MM.1S (cell line): ENCODE measurements around the gene PLD1.

Source experiments
- DNase-seq: peaks from one replicate; pipeline ENCODE4 v3.0.0-alpha.2; 2015
- H2AFZ ChIP-seq: fragments of 300-600 bp; sonication (generic); 2 replicates; pipeline ENCODE4 v1.6.0; 2016; ENCODE audit warnings: antibody characterized with exemption, low read length
- H3F3A ChIP-seq: fragments of 300-600 bp; sonication (generic); 2 replicates; pipeline ENCODE4 v1.6.1; 2016; ENCODE audit warnings: mild to moderate bottlenecking, antibody characterized with exemption, low read length, moderate library complexity, mixed read lengths; ENCODE audit not compliant: insufficient read depth
- H3K27ac ChIP-seq: fragments of 300-600 bp; sonication (generic); 2 replicates; pipeline ENCODE4 v1.5.1; 2016; ENCODE audit warnings: mild to moderate bottlenecking, low read length
- H3K27me3 ChIP-seq: fragments of 300-600 bp; sonication (generic); replicated peaks from 2 replicates; pipeline ENCODE4 v1.6.0; 2016; ENCODE audit warnings: low read length; ENCODE audit not compliant: insufficient read depth
- H3K36me3 ChIP-seq: fragments of 300-600 bp; sonication (generic); replicated peaks from 2 replicates; pipeline ENCODE4 v1.6.1; 2016; ENCODE audit warnings: mild to moderate bottlenecking, low read length, mixed read lengths; ENCODE audit not compliant: insufficient read depth
- H3K4me1 ChIP-seq: fragments of 300-600 bp; sonication (generic); 2 replicates; pipeline ENCODE4 v1.6.1; 2016; ENCODE audit warnings: low read length, mixed read lengths
- H3K4me2 ChIP-seq: fragments of 300-600 bp; sonication (generic); 2 replicates; pipeline ENCODE4 v1.6.0; 2016; ENCODE audit warnings: low read depth, low read length
- H3K4me3 ChIP-seq: fragments of 300-600 bp; sonication (generic); 2 replicates; pipeline ENCODE4 v1.5.1; 2016; ENCODE audit warnings: low read length, mixed read lengths
- H3K79me2 ChIP-seq: fragments of 300-600 bp; sonication (generic); 2 replicates; pipeline ENCODE4 v1.6.1; 2016; ENCODE audit warnings: mixed run types, low read length, mixed read lengths
- H3K9ac ChIP-seq: fragments of 300-600 bp; sonication (generic); 2 replicates; pipeline ENCODE4 v1.6.1; 2016; ENCODE audit warnings: low read length, mixed read lengths
- H3K9me2 ChIP-seq: fragments of 300-600 bp; sonication (generic); replicated peaks from 2 replicates; pipeline ENCODE4 v1.6.1; 2016; ENCODE audit warnings: mild to moderate bottlenecking, low read length, mixed read lengths; ENCODE audit not compliant: insufficient read depth
- H3K9me3 ChIP-seq: fragments of 300-600 bp; sonication (generic); replicated peaks from 2 replicates; pipeline ENCODE4 v1.6.1; 2016; ENCODE audit warnings: mild to moderate bottlenecking, low read length, mixed read lengths; ENCODE audit not compliant: insufficient read depth
- H4K20me1 ChIP-seq: fragments of 300-600 bp; sonication (generic); 2 replicates; pipeline ENCODE4 v1.6.1; 2016; ENCODE audit warnings: mild to moderate bottlenecking, low read length, moderate library complexity, mixed read lengths; ENCODE audit not compliant: insufficient read depth
- CTCF ChIP-seq: fragments of 300-600 bp; sonication (generic); IDR thresholded peaks from 2 replicates; pipeline ENCODE4 v1.5.1; 2016; ENCODE audit warnings: antibody characterized with exemption, low read length, mixed read lengths
- EZH2 ChIP-seq: fragments of 300-600 bp; sonication (generic); optimal IDR thresholded peaks from 2 replicates; pipeline ENCODE3; 2017; ENCODE audit warnings: low read depth, mild to moderate bottlenecking, antibody characterized with exemption, low read length, mixed read lengths
- EZH2phosphoT487 ChIP-seq: fragments of 300-600 bp; sonication (generic); IDR thresholded peaks from 2 replicates; pipeline ENCODE4 v1.6.1; 2018; ENCODE audit warnings: antibody characterized with exemption, low read length

PLD1 gene

GRCh38 chr3:171813278-171813896 lies 3.1 kb upstream of the PLD1 start:
- H3F3A ChIP-seq: no peaks in the 10 kb centered on the region
- no peak overlapping the region for H3K9ac ChIP-seq

GRCh38 chr3:171812811-171813210 lies 2.5 kb upstream of the PLD1 start:
- H3K27me3 ChIP-seq: no peaks in the 10 kb centered on the region
- no peak for TF ChIP-seq EZH2
- TF ChIP-seq CTCF: no peak
- TF ChIP-seq EZH2phosphoT487: no peak
- H4K20me1 ChIP-seq: no peaks in the 10 kb centered on the region
- no peaks in the 10 kb centered on the region for H3F3A ChIP-seq
- H3K9me3 ChIP-seq: no peaks in the 10 kb centered on the region
- H3K9me2 ChIP-seq: no peaks in the 10 kb centered on the region
- no peak overlapping the region for H3K27ac ChIP-seq
- no peak overlapping the region for H3K4me3 ChIP-seq
- H3K36me3 ChIP-seq: no peaks in the 10 kb centered on the region
- no peak overlapping the region for H3K4me2 ChIP-seq
- H3K4me1 ChIP-seq: no peaks in the 10 kb centered on the region
- no peak overlapping the region for H3K9ac ChIP-seq
- no peaks in the 10 kb centered on the region for H3K79me2 ChIP-seq
- no peak overlapping the region for H2AFZ ChIP-seq
- DNase-seq: no peak

More at GRCh38 chr3:171813278-171813896, 3.1 kb upstream of the PLD1 start:
- no peak for TF ChIP-seq CTCF
- TF ChIP-seq EZH2: no peak
- TF ChIP-seq EZH2phosphoT487: no peak
- Histone ChIP-seq H3K4me1 (no peaks in the 10 kb centered on the region), H3K4me2 (no peak overlapping the region), H3K4me3 (no peak overlapping the region), H2AFZ (no peak overlapping the region), H4K20me1 (no peaks in the 10 kb centered on the region), H3K9me2 (no peaks in the 10 kb centered on the region), H3K79me2 (no peaks in the 10 kb centered on the region), H3K36me3 (no peaks in the 10 kb centered on the region), H3K27ac (no peak overlapping the region), H3K27me3 (no peaks in the 10 kb centered on the region), H3K9me3 (no peaks in the 10 kb centered on the region)
- DNase-seq: no peak

GRCh38 chr3:171811913-171812335 lies 1.6 kb upstream of the PLD1 start:
- TF ChIP-seq CTCF (no peak), EZH2 (no peak), EZH2phosphoT487 (no peak)
- no peak overlapping the region for H3K27ac ChIP-seq
- DNase-seq: no peak

More at GRCh38 chr3:171811913-171812335, 1.6 kb upstream of the PLD1 start:
- Histone ChIP-seq H3K4me2 (no peak overlapping the region), H3K9me3 (no peaks in the 10 kb centered on the region), H3F3A (no peaks in the 10 kb centered on the region), H3K9me2 (no peaks in the 10 kb centered on the region), H3K9ac (no peak overlapping the region), H3K79me2 (no peaks in the 10 kb centered on the region), H3K27me3 (no peaks in the 10 kb centered on the region), H2AFZ (no peak overlapping the region), H3K4me1 (no peaks in the 10 kb centered on the region), H3K36me3 (no peaks in the 10 kb centered on the region), H3K4me3 (no peak overlapping the region), H4K20me1 (no peaks in the 10 kb centered on the region)
